ENCODE measurements around the gene BCL11B. TPM values are rescaled to one million over a fixed set of nuclear protein-coding genes. Genes with fewer than 3 reads are reported as not detected.

The BCL11B gene
- total and polyA plus RNA-seq, 2 experiments from 2014 or later = 0.04 to 2.8 TPM

DNA sequence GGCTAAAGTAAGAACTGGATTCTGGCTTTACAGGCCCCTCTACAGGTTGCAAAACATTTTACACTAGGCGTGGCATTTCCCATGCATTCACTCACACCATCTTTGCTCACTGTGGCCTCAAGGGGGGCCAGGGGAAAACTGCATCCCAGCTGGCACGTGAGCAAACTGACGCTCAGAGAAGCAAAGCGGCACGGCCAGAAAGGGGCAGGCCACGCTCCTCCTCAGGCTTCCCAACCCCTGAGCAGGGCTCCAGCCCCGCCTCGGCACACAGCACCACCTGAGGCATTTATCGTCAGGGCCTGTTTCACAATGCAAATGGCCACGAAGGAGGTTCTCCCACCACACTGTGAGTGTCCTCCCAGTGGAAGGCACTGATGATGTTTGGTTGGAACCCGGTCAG, 90.8 kb downstream of the BCL11B start:
- Histone ChIP-seq H3K27me3 (no peaks in the 10 kb centered on the region), H3K9me3 (ENCODE audit: low read depth) (no peaks in the 10 kb centered on the region), H3K4me3 (no peak overlapping the region), H3K4me1 (ENCODE audit: low read depth) (no peaks in the 10 kb centered on the region), H3K36me3 (no peaks in the 10 kb centered on the region), H3K27ac (no peak overlapping the region)
- no peak for TF ChIP-seq CTCF (IDR thresholded peaks at IDR 0.05; ENCODE audit: low read depth, low read length)
- DNase-seq (ENCODE audit: low read depth in 1 of 2, low spot score in 1 of 2) = no peak

DNA sequence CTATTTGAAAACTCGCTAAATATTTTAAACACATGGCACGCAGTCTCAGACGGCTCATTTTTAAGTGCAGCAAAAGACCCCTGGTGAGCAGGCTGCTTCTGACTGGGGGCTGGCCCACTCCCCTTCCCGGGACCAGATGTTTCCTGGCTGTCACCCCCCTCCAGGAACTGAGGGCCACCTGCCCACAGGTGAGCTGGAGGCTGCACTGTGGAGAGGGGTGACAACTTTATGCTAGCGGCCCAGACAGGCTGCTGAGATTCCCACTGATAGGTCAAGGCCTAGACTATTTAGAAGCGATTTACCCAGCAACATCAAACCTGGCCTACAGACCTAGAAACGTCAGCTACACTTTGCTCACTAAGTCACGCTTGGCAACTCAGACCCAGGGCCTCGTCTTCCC, 92.1 kb downstream of the BCL11B start:
- no peaks in the 10 kb centered on the region for H3K27me3 ChIP-seq
- no peak overlapping the region for H3K27ac ChIP-seq
- H3K36me3 ChIP-seq = no peaks in the 10 kb centered on the region
- H3K4me1 ChIP-seq (ENCODE audit: low read depth) = no peaks in the 10 kb centered on the region
- no peak for TF ChIP-seq CTCF (IDR thresholded peaks at IDR 0.05; ENCODE audit: low read depth, low read length)
- DNase-seq (ENCODE audit: low read depth in 1 of 2, low spot score in 1 of 2) = no peak
- H3K9me3 ChIP-seq (ENCODE audit: low read depth) = no peaks in the 10 kb centered on the region
- H3K4me3 ChIP-seq = no peak overlapping the region

DNA sequence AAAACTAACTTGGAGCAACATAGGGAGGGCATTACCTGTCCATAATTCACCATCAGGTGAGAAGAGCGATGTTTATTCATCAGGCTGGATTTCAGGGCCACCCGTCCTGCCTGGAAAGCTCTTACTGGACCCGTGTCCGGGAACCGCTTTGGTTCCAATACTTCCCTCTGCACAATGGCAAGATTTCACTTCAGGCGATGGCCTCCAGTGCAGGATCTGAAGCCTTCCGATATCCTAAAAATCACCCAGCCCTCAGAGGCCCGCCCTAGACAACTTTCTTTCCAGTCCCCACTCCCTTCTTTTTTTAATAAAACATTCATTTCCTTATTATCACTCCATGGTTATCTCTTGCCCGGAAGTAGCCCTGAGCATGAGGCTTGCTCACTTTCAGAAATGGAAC, 92.5 kb downstream of the BCL11B start:
- TF ChIP-seq CTCF (IDR thresholded peaks at IDR 0.05; ENCODE audit: low read depth, low read length) = no peak
- H3K27ac ChIP-seq = no peak overlapping the region
- no peaks in the 10 kb centered on the region for H3K4me1 ChIP-seq (ENCODE audit: low read depth)
- no peaks in the 10 kb centered on the region for H3K36me3 ChIP-seq
- H3K4me3 ChIP-seq = no peak overlapping the region
- no peaks in the 10 kb centered on the region for H3K9me3 ChIP-seq (ENCODE audit: low read depth)
- no peak for DNase-seq (ENCODE audit: low read depth in 1 of 2, low spot score in 1 of 2)
- no peaks in the 10 kb centered on the region for H3K27me3 ChIP-seq

DNA sequence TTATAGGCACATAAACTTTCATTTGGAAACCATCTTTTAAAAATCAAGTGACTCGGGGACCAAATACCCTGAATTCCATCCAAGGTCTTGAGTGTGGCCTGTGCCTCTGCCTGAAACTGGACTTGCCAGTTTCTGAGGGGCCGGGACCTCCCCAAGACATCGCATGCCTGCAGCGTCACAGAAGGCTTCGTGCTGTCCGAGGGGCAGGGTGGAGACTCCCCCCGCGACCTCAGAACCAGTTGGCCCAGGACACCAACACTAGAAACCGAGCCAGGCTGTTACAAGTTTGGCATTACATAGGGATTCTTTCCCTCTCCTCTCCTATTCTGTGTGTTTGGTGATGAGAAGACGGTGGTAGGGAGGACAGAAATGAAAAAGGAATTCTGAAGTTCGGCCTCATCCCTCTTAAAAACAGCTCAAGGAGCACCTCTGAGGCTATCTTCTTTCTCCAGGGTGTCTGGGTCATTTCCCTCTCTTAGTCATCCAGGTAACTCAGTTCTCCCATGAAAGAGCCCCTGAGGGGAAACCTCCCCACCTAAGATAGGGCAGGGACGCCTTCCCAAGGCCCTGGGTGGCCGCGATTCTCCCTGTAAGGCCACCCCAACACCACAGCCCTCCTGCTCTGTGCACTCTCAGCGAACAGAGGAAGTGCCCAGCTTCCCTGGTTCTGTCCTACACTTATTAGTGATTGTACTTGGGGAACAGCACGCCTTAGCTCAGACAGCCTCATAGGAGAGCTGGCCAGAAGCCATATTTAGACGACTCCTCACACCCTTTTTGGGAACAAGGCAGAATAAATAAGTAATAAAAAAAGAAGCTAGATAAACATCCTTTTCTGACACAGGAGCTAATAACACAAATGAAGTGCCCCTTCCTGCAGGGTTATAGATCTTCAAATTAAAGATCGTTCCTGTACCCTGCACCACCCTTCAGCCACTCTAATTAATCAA, 93.8 kb downstream of the BCL11B start:
- Histone ChIP-seq H3K4me3 (no peak overlapping the region), H3K36me3 (no peaks in the 10 kb centered on the region), H3K27me3 (no peaks in the 10 kb centered on the region), H3K9me3 (ENCODE audit: low read depth) (no peaks in the 10 kb centered on the region), H3K4me1 (ENCODE audit: low read depth) (no peaks in the 10 kb centered on the region), H3K27ac (no peak overlapping the region)
- no peak for DNase-seq (ENCODE audit: low read depth in 1 of 2, low spot score in 1 of 2)
- no peak for TF ChIP-seq CTCF (IDR thresholded peaks at IDR 0.05; ENCODE audit: low read depth, low read length)

DNA sequence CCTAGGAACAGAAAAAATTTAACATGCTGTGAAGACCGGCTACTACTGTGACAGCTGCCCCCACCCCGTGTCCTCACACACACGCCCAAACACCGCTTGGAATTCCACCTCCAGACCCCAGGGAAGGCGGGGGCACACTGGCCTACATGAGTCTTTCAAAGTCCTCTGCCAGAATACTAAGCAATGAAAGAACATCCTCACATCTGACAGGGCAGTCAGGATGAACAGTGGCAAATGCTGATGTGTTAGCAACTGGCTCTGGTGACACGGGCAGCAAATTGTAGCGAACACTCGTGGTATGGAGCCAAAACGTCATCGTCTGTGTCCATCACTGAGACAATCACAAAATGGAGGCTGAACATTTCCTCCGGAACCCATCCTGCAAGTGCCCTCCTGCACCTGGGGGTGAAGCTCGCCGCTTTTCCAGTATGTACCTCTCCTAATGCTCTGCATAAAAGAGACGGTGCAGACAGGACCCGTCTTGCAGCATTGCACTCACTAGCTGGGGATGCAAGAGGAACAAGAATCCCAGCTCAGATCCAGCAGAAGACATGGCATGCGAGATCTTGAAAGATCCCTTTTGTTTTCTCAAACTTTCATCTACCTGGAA, 94.8 kb downstream of the BCL11B start:
- H3K36me3 ChIP-seq = no peaks in the 10 kb centered on the region
- no peak for DNase-seq (ENCODE audit: low read depth in 1 of 2, low spot score in 1 of 2)
- TF ChIP-seq CTCF (IDR thresholded peaks at IDR 0.05; ENCODE audit: low read depth, low read length) = no peak
- no peaks in the 10 kb centered on the region for H3K9me3 ChIP-seq (ENCODE audit: low read depth)
- no peak overlapping the region for H3K4me3 ChIP-seq
- H3K4me1 ChIP-seq (ENCODE audit: low read depth) = no peaks in the 10 kb centered on the region
- H3K27me3 ChIP-seq = no peaks in the 10 kb centered on the region
- no peak overlapping the region for H3K27ac ChIP-seq
